GM23248 (cell line): Measurements from ENCODE around the gene CALN1.

Experiments
- EZH2 ChIP-seq: fragments of 200-600 bp; sonication (generic); IDR thresholded peaks from 2 replicates; pipeline ENCODE4 v1.6.1; 2018; ENCODE audit warnings: antibody characterized with exemption, mild to moderate bottlenecking; ENCODE audit not compliant: insufficient read depth, poor library complexity, severe bottlenecking
- EZH2phosphoT487 ChIP-seq: fragments of 200-600 bp; sonication (generic); IDR thresholded peaks from 2 replicates; pipeline ENCODE4 v1.6.1; 2018; ENCODE audit warnings: antibody characterized with exemption, moderate library complexity, mild to moderate bottlenecking, low read depth; ENCODE audit not compliant: insufficient read depth

DNA sequence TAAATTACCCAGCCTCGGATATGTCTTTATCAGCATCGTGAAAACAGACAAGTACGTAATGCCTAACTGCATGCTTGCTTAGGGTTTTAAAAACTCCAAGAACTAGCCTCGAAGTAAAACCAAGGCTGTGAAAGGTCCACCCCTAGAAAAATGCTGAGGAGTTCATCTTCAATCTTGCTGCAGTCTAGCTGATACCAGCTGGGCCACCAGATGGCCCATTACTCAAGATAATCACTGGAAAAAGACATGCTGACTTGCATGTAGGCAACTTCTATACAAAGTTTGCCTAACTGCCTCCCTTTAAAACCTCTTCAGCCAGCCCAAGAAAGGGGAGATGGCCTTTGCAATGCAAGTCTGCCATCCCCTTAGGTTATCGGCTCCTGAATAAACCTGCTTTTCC is 666.1 kb downstream of the CALN1 start:
- TF ChIP-seq EZH2: no peak
- TF ChIP-seq EZH2phosphoT487: no peak
